AG10803 (cell line): Measurements from ENCODE around the gene MMD.

Source experiments
- DNase-seq: peaks from one replicate; pipeline ENCODE4 v3.0.0; 2010; ENCODE audit warnings: low read depth
- H3K4me3 ChIP-seq: 2 replicates; pipeline ENCODE4 v1.5.1; 2011; ENCODE audit warnings: mild to moderate bottlenecking, low read length, control low read depth
- CTCF ChIP-seq: conservative IDR thresholded peaks from 2 replicates; pipeline ENCODE4 v1.5.1; 2011; ENCODE audit warnings: mild to moderate bottlenecking, low read length, control low read depth, inconsistent platforms

The MMD gene

GRCh38 chr17:55388842-55389241, 32.8 kb downstream of the MMD start:
- H3K4me3 ChIP-seq = no peak overlapping the region
- no peak for DNase-seq
- no peak for TF ChIP-seq CTCF

GRCh38 chr17:55386796-55387332, 34.8 kb downstream of the MMD start:
- no peak overlapping the region for H3K4me3 ChIP-seq
- DNase-seq = no peak
- TF ChIP-seq CTCF = no peak

GRCh38 chr17:55384643-55385232, 36.9 kb downstream of the MMD start:
- DNase-seq = no peak
- no peak overlapping the region for H3K4me3 ChIP-seq
- TF ChIP-seq CTCF = no peak

- H3K4me3 ChIP-seq = no peak overlapping the region
- DNase-seq = no peak
- no peak for TF ChIP-seq CTCF
These were observed 37.6 kb downstream of the MMD start for GRCh38 chr17:55383771-55384642.

GRCh38 chr17:55381017-55381770, 40.4 kb downstream of the MMD start:
- H3K4me3 ChIP-seq = no peak overlapping the region
- TF ChIP-seq CTCF = no peak
- no peak for DNase-seq

GRCh38 chr17:55377671-55378275, 43.9 kb downstream of the MMD start:
- H3K4me3 ChIP-seq = no peak overlapping the region
- no peak for TF ChIP-seq CTCF
- no peak for DNase-seq
